ENCODE results near the gene IFI27L1.

The IFI27L1 gene

GRCh38 chr14:94080621-94081385 lies at the start of gene IFI27L1, which contains the start of gene DDX24:
TSS of gene IFI27L1 (plus strand) at chr14:94081310. CDS start at chr14:94096938, 15,628 bp downstream.
TSS of gene DDX24 (minus strand) at chr14:94081202. CDS start at chr14:94079742, 1,460 bp downstream.
- peak; percentile 97 for DNase-seq

GRCh38 chr14:94031883-94032279 lies 49.2 kb upstream of the IFI27L1 start:
- no peak for DNase-seq

- no peak for DNase-seq
Observed at GRCh38 chr14:94034886-94035285, 46.2 kb upstream of the IFI27L1 start.

- peak; percentile 51 for DNase-seq
Observed at GRCh38 chr14:94036313-94037167, 44.6 kb upstream of the IFI27L1 start.

- no peak for DNase-seq
Observed at GRCh38 chr14:94037954-94038353, 43.2 kb upstream of the IFI27L1 start.

- no peak for DNase-seq
Observed at GRCh38 chr14:94038510-94038909, 42.6 kb upstream of the IFI27L1 start.

GRCh38 chr14:94038921-94039629 lies 42.0 kb upstream of the IFI27L1 start:
- no peak for DNase-seq

GRCh38 chr14:94040247-94040646 lies 40.9 kb upstream of the IFI27L1 start:
- no peak for DNase-seq

GRCh38 chr14:94040796-94041195 lies 40.3 kb upstream of the IFI27L1 start:
- DNase-seq = no peak

GRCh38 chr14:94041551-94042346 lies 39.4 kb upstream of the IFI27L1 start:
- no peak for DNase-seq

- no peak for DNase-seq
Observed at GRCh38 chr14:94042433-94043091, 38.5 kb upstream of the IFI27L1 start.

GRCh38 chr14:94043111-94043755 lies 37.9 kb upstream of the IFI27L1 start:
- no peak for DNase-seq

- no peak for DNase-seq
Observed at GRCh38 chr14:94043756-94044475, 37.2 kb upstream of the IFI27L1 start.

GRCh38 chr14:94044476-94045091 lies 36.5 kb upstream of the IFI27L1 start:
- no peak for DNase-seq

GRCh38 chr14:94045101-94045500 lies 36.0 kb upstream of the IFI27L1 start:
- DNase-seq = no peak

- DNase-seq = no peak
Observed at GRCh38 chr14:94045563-94046345, 35.4 kb upstream of the IFI27L1 start.

- DNase-seq = no peak
Observed at GRCh38 chr14:94046696-94047250, 34.3 kb upstream of the IFI27L1 start.

- no peak for DNase-seq
Observed at GRCh38 chr14:94047581-94047980, 33.5 kb upstream of the IFI27L1 start.
